NCI-H446 (cell line): Measurements from ENCODE around the gene MARCHF9.

Source experiments
- DNase-seq, 2 experiments: peaks; one replicate each; lab custom pipeline; 2025; lab: John Stamatoyannopoulos, UW

The MARCHF9 gene

DNA sequence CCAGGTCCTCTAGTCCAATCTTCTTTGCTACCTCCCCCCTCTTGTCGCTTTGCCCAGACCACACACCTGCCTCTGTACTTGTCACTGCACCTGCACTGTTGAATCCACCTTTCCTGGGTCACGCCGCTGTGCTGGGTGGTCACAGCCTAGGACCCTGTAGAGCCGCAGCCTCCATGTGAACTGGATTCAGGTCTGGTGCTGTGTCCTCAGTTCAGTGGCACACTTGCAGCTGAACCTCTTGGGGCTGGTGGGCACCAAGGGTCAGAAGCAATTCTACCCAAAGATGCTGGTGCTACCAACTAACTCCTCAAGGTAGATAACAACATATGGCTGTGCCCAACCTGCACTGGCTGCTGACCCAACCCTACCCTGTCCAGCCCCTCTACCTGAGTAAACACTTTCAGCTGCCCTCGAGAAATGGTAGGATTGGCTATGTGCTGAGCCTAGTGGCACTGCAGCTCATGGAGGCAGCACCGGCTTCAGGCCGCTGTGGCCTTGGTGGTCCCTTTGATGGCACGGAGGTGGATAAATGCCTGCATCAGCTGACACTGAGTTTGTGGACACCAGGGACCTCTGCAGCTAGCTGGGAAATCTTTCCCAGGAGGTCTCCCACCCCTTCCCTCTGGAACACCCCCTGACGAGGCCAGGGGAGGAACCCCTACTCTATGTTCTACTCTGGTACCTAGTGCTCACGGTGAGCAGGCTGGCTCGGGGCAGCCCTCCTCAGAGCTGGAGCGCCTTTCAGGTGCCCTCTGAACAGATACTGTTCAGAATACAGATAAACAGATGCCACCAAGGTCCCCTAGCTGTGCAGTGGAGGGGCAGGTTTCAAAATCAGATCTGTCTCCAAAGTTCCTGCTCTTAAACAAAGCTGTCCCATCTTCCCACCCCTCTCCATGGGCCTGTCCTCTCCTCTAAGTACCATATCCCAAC, 30.6 kb upstream of the MARCHF9 start:
- DNase-seq: no peak

DNA sequence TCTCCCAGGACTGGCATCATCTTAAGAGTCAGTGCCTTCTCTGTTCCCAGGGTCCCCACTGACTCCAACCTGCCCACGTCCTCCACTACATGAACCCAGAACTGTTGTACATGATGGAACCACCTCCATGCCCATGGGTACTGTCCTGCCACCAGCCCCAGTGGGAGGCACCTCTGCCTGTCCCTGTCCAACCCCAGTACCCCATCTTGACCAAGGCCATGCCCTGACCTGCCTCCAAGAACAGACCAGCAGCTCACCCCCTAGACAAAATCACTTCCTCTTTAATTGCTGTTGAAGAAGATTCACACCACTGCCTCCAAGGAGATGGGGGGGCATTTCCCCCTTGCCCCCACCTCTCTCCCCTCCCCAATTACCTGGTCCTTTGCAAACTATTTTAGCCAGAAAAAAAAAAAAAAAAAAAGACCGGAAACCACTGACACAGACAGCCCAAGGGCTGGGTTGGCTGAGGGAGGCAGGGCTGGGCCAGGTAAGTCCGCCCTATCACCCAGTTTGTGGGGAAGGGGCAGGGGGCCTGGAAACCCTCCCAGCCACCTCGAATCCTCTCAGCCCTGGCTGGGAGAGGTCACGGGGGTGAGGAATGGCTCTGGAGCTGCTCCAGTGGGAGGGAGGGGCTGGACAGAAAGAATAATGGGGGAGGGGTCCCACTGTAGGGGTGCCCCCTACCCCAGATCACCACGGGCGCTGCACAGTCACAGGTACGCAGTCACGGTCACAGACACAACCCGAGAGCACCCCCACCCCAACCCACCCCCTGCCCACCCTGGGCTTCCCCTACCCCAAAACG, 29.8 kb upstream of the MARCHF9 start:
- DNase-seq: no peak

DNA sequence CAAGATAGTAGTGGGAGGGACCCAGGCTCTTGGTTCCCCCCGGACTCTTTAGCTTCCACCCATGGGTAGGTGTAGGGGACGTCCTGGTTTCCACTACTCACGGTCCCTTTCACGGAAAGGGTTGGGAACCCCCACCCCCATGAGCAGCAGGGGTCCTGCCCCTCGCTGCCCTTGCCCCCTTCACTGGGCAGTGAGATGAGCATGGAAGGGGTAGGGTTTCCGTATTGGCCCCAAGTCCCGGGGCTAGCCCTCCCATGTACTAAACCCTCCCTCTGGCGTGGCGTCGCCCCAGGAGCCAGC, 29.1 kb upstream of the MARCHF9 start:
- DNase-seq: no peak

- DNase-seq: peak; percentile 90 to 91
Measured at GRCh38 chr12:57726151-57726883, 28.6 kb upstream of the MARCHF9 start.

DNA sequence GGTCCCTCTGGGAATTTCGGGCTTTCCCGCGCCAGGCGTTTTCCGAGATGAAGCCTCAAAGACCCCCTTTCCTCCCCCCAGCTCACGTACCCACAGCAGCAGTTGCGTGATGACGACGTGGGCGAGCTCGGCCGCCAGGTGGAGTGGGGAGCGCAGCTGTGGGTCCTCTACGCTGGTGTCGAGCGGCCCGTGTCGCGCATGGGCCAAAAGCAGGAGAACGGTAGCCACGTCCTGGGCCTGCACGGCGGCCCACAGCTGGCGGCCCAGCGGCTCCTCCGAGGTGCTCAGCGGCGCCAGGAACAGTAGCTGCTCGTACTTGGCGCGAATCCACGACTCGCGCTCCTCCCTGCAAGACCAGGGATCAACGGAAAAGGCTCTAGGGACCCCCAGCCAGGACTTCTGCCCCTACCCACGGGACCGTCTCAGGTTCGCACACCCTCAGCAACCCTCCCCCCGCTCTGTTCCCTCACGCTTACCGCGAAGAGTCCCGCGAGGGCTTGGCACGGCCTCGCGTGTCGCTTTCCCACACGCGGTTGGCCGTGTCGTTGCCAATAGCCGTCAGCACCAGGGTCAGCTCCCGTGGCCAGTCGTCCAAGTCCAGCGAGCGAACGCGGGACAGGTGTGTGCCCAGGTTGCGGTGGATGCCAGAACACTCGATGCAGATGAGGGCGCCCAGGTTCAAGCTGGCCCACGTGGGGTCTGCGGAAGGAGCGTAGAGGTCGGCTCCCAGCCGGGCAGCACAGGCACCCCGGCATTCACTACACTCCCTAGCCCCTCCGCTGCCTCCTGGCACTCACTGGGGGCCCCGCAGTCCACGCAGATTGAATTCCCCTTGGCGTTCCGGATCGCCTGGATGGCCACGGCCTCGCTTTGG, 27.8 kb upstream of the MARCHF9 start:
- DNase-seq: no peak

- DNase-seq: no peak
Measured at GRCh38 chr12:57727758-57728395, 27.0 kb upstream of the MARCHF9 start.

- no peak for DNase-seq
Measured at GRCh38 chr12:57729321-57729844, 25.5 kb upstream of the MARCHF9 start.

DNA sequence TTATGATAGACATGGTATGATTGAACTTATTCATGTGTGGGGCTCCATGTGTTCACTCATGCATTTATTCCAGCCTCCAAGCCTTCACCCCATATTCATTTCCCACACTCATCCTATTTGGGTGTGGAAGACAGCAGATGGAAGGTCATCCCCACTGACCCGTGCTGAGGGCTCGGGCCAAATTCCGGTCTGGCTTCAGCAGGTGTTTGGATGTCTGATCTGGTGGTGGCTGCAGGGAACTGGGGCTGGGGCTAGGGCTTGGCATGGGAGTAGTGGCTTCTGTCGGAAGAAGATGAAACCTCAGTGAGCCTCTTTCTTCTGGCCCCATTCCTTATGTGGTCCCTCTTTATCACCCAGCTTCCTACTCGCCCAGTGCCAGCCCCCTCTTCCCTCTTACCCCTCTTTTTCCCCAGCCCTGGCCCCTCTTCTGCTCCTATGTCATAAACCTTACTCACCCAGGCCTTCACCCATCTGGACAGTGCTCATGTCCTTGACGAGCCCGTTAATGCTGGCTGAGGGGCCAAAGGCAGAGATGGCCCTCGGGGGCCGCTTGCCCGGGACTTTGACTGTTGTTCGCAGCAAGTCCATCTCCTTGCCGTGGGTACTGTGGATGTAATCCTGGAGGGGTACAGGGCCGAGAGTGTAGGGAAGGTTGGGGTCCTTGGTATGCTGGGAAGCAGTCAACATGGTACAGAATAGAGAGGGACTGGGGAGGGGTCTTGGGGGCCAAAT, 24.4 kb upstream of the MARCHF9 start:
- no peak for DNase-seq

DNA sequence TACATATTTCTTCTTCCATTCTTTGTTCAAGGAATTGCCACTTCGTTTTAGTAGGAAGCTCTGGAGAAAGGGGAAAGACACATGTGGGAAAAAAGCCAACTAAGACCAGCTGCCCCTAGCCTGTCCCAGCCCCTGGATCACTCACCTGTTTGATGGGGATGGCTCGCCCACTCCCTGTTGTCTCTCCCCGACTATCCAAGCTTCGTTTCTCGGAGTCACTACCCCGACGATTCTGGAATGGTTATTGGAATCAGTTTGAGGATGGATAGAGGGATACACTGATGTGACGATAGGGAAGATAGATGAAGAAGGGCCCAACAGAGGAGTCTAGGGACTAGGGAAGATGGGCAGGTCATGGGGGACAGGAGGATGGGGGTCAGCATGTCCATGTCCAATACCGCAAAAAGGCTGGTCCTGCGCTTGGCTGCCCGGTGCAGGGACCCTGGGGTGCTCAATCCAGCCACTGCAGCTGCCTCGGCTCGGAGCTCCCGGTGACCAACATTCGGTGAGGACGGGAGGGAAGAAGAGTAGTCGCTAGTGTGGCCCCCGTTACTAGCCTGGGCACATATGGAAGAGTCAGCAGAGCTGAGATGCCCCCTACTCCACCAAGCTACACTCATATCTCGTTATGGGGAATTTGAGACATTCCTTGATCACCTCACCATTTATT, 23.4 kb upstream of the MARCHF9 start:
- no peak for DNase-seq

- DNase-seq: no peak
Measured at GRCh38 chr12:57732270-57732669, 22.6 kb upstream of the MARCHF9 start.

- no peak for DNase-seq
Measured at GRCh38 chr12:57732726-57733593, 21.9 kb upstream of the MARCHF9 start.

GRCh38 chr12:57733928-57734327, 21.0 kb upstream of the MARCHF9 start:
- DNase-seq: no peak

GRCh38 chr12:57734591-57734990, 20.3 kb upstream of the MARCHF9 start:
- DNase-seq: no peak

DNA sequence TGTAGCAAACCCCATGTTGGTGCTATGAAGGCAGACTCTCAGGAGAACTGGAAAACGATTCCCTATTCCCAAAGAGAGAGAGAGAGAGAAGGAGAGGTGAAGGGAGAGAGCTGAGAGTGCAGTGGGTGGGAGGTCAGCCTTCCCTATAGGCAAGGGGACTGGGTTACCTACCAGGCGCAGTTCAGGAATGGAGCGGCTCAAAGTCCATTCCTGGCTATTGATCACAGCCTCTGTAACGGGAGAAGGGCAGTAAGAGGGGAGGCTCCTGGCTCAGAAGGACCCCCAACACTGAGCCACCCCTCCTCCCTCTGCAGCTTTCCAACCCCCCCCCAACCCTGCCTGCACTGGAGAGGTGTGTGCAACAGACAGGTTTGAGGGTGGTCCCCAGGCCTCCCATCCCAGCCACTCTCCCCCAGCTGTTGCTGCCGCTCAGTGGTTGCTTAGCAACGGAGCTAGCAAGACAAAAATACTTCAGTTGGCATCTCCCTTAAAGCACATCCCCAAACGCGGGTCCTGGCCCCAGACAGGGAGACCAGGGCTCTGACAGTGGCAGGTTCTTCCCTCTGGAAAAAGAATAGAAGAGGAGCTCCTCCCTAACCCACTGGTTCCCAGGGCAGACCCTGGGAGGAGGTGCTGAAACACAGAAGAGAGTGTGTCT, 19.6 kb upstream of the MARCHF9 start:
- no peak for DNase-seq

GRCh38 chr12:57735952-57736740, 18.8 kb upstream of the MARCHF9 start:
- peak in 1 of 2 experiments; percentile 51 for DNase-seq

DNA sequence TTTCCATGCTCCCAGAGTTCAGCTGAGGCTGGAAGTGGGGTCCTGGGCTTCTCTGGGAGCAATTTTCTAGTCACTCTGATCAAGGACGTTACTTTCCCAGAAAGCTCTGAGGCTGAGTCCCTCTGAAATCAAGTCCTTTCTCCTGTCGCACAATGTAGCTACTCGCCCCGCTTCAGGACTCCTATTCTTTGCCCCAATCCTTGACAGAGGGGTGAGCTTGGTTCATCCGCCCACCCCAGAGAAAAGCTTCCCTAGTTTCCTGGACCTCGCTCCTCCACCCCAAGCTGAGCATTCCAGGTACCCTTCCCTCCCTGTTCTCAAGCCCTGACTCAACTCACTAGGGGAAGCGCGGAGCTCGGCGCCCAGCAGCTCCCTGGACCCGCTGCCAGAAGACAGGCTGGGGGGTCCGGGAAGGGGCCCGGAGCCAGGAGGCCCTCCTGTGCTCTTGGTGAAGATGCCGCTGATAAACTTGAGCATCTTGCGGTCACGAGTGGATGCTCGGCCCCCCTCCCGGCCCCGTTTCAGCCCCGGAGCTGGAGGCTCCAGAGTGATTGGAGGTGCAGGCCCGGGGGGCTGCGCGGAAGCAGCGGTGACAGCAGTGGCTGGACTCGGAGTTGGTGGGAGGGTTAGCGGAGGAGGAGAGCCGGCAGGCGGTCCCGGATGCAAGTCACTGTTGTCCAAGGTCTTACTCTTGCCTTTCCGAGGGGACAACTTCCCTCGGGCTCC, 18.0 kb upstream of the MARCHF9 start:
- DNase-seq: no peak
